Muscle layer of colon (tissue), 2 donors: ENCODE data around the gene TBC1D12.

Source experiments
- H3K27ac ChIP-seq: one replicate; pipeline ENCODE4 v1.7.0; 2013; ENCODE audit warnings: low read depth, mild to moderate bottlenecking, low read length, moderate library complexity
- H3K27me3 ChIP-seq, 2 donors: one replicate each; pipeline ENCODE4 v1.7.0; 2013; ENCODE audit warnings: low read length in 2 of 2, mild to moderate bottlenecking in 2 of 2; ENCODE audit not compliant: insufficient read depth in 2 of 2, control insufficient read depth in 1 of 2
- H3K36me3 ChIP-seq: one replicate; pipeline ENCODE4 v1.7.0; 2013; ENCODE audit warnings: mild to moderate bottlenecking, low read length; ENCODE audit not compliant: insufficient read depth
- H3K4me1 ChIP-seq: one replicate; pipeline ENCODE4 v1.7.0; 2013; ENCODE audit warnings: mild to moderate bottlenecking, low read length; ENCODE audit not compliant: insufficient read depth
- H3K4me3 ChIP-seq, 2 donors: one replicate each; pipeline ENCODE4 v1.7.0; 2013; ENCODE audit warnings: low read length in 2 of 2, low read depth in 1 of 2, mild to moderate bottlenecking in 1 of 2, moderate library complexity in 1 of 2
- H3K9ac ChIP-seq: one replicate; pipeline ENCODE4 v1.7.0; 2013; ENCODE audit warnings: low read length
- H3K9me3 ChIP-seq: one replicate; pipeline ENCODE4 v1.7.0; 2013; ENCODE audit warnings: mild to moderate bottlenecking, low read length
- donor health status: abdominal sarcoma.
- donor health status: Adenocarcinoma of cecum.

Gene TBC1D12

DNA sequence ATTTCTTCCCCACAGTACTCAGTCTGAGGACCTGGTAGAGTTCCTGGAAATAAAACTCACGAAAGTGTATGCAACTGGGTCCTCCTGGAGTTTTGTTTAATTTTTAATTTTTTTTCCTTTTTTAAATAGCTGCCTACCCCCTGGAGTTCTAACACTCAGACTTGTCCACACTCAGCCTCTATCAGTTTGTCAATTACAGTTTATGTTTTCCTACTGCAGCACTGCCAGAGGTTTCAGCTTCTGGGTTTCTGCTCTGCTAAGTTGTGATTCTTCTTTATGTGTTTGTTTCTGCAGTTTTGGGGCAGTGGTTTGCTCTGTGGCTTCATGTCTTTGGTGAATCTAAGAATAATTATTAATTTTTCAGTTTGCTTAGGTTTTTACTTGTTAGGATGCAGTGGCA is 59.2 kb downstream of the TBC1D12 start:
- Histone ChIP-seq H3K9me3 (peaks cover 8% of the 10 kb centered on the region), H3K4me1 (no peaks in the 10 kb centered on the region), H3K36me3 (no peaks in the 10 kb centered on the region)

DNA sequence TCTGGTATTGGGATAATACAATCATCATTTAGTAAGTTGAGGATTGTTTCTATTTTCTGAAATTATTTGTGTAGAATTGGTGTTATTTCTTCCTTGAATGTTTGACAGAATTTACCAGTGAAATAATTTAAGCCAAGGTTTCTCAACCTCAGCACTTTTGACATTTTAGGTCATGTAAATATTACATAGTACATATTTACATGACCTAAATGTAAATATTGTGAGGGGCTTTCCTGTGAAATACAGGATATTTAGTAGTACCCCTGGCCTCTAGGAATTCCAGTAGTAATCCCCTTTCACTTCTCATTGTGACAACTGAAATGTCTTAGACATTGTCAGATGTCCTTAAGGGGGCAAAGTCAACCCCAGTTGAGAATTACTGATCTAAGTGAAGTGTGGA is 59.8 kb downstream of the TBC1D12 start:
- Histone ChIP-seq H3K27ac (no peak overlapping the region), H3K4me1 (no peaks in the 10 kb centered on the region), H3K4me3 (no peak overlapping the region), H3K9ac (no peak overlapping the region), H3K36me3 (no peaks in the 10 kb centered on the region), H3K27me3 (no peaks in the 10 kb centered on the region), H3K9me3 (peaks cover 8% of the 10 kb centered on the region)

More for the DNA sequence above, 59.2 kb downstream of the TBC1D12 start:
- no peak overlapping the region for H3K9ac ChIP-seq
- H3K27ac ChIP-seq: no peak overlapping the region
- H3K4me3 ChIP-seq: no peak overlapping the region
- no peaks in the 10 kb centered on the region for H3K27me3 ChIP-seq

DNA sequence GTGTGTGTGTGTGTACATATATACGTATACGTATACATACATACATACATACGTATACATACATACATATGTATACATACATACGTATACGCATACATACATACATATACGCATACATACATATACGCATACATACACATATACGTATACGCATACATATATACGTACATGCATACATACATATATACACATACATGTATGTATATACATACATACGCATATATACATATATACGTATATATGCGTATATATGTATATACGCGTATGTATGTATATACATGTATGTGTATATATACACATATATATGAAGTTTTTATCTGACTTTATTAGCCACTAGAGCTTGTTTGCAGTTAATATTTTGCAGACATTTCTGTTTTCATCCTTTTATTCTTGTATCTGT is 63.3 kb downstream of the TBC1D12 start:
- Histone ChIP-seq H3K9ac (no peak overlapping the region), H3K4me1 (no peaks in the 10 kb centered on the region), H3K27ac (no peak overlapping the region), H3K4me3 (no peak overlapping the region), H3K27me3 (no peaks in the 10 kb centered on the region), H3K9me3 (peaks cover 3% of the 10 kb centered on the region), H3K36me3 (no peaks in the 10 kb centered on the region)

DNA sequence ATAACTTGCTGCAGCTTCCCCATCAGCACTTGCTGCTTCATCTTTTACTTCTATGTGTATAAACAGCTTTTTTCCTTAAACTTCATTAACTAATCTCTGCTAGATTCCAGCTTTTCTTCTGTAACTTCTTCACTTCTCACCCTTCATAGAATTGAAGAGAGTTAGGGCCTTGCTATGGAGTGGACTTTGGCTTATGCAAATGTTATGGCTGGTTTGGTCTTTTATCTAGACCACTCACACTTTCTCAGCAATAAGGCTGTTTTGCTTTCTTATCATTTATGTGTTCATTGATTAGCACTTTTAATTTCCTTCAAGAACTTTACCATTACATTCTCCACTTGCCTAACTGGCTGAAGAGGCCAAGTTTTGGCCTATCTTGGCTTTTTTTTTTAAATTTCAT is 79.1 kb downstream of the TBC1D12 start:
- H3K4me1 ChIP-seq: no peaks in the 10 kb centered on the region
- no peak overlapping the region for H3K4me3 ChIP-seq
- H3K27me3 ChIP-seq: no peaks in the 10 kb centered on the region
- no peak overlapping the region for H3K27ac ChIP-seq
- H3K36me3 ChIP-seq: no peaks in the 10 kb centered on the region
- H3K9me3 ChIP-seq: no peaks in the 10 kb centered on the region
- H3K9ac ChIP-seq: no peak overlapping the region

DNA sequence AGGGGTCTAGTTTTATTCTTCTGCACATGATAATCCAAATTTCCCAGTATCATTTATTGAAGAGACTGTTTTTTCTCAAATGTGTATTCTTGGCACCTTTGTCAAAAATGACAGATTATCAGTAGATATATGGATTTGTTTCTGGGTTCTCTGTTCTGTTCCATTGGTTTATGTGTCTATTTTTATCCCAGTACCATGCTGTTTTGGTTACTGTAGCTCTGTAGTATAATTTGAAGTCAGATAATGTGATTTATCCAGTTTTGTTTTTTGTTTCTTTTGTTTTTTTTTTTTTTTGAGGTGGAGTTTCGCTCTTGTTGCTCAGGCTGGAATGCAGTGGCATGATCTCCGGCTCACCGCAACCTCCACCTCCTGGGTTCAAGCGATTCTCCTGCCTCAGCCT is 81.6 kb downstream of the TBC1D12 start:
- H3K4me1 ChIP-seq: peaks cover 2% of the 10 kb centered on the region

DNA sequence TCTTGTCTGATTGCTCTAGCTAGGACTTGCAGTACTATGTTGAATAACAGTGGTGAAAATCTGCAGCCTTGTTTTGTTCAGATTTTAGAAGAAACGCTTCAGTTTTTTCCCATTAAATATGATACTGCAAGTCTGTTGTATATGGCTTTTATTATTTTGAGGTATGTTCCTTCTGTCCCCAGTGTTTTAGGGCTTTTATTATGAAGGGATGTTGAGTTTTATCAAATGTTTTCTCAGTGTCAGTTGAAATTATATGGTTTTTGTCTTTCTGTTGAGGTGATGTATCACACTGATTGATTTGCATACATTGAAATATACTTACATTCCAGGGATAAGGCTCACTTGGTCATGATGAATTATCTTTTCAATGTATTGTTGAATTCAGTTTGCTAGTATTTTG is 82.8 kb downstream of the TBC1D12 start:
- Histone ChIP-seq H3K36me3 (no peaks in the 10 kb centered on the region), H3K27ac (no peak overlapping the region), H3K9ac (no peak overlapping the region), H3K9me3 (no peaks in the 10 kb centered on the region), H3K4me1 (peaks cover 6% of the 10 kb centered on the region), H3K4me3 (no peak overlapping the region), H3K27me3 (no peaks in the 10 kb centered on the region)

More for the DNA sequence above, 81.6 kb downstream of the TBC1D12 start:
- no peak overlapping the region for H3K9ac ChIP-seq
- no peaks in the 10 kb centered on the region for H3K36me3 ChIP-seq
- no peaks in the 10 kb centered on the region for H3K27me3 ChIP-seq
- no peak overlapping the region for H3K4me3 ChIP-seq
- H3K27ac ChIP-seq: no peak overlapping the region
- no peaks in the 10 kb centered on the region for H3K9me3 ChIP-seq

DNA sequence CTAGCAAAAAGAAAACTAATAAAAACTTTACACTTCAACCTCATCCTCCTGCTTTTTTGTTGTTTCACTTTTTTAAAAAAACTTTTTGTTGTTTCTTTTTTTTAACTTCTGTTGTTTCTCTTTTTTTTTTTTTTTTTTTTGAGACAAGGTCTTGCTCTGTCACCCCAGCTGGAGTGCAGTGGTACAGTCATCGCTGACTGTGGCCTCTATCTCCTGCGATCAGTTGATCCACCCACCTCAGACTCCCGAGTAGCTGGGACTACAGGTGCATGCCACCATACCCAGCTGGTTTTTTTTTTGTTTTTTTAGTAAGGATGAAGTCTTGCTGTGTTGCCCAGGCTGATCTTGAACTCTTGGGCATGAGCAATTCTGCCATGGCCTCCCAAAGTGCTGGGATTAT is 85.2 kb downstream of the TBC1D12 start:
- Histone ChIP-seq H3K27ac (no peak overlapping the region), H3K27me3 (no peaks in the 10 kb centered on the region), H3K4me1 (peaks cover 6% of the 10 kb centered on the region), H3K9ac (no peak overlapping the region), H3K9me3 (no peaks in the 10 kb centered on the region), H3K36me3 (no peaks in the 10 kb centered on the region), H3K4me3 (no peak overlapping the region)

DNA sequence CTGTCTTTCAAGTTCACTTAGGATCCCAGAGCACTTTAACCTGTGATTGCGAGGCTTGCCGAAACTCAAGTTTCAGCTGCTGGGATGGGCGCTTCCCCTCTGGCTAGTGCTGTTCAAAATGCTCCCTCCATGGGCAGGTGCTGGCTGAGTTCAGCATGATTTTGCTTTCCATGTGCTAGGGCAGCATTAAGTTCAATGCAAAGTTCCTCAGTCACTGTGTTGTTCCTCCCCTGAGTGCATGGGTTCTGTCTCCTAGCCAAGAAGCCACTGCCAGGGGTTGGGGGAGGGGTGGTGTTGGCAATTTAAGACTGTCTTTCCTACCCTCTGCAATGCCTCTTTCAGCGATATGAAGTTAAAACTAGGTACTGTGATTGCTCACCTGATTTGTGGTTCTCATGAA is 86.8 kb downstream of the TBC1D12 start:
- Histone ChIP-seq H3K9ac (no peak overlapping the region), H3K27me3 (no peaks in the 10 kb centered on the region), H3K4me3 (no peak overlapping the region), H3K4me1 (peaks cover 6% of the 10 kb centered on the region), H3K9me3 (no peaks in the 10 kb centered on the region), H3K27ac (no peak overlapping the region), H3K36me3 (no peaks in the 10 kb centered on the region)

DNA sequence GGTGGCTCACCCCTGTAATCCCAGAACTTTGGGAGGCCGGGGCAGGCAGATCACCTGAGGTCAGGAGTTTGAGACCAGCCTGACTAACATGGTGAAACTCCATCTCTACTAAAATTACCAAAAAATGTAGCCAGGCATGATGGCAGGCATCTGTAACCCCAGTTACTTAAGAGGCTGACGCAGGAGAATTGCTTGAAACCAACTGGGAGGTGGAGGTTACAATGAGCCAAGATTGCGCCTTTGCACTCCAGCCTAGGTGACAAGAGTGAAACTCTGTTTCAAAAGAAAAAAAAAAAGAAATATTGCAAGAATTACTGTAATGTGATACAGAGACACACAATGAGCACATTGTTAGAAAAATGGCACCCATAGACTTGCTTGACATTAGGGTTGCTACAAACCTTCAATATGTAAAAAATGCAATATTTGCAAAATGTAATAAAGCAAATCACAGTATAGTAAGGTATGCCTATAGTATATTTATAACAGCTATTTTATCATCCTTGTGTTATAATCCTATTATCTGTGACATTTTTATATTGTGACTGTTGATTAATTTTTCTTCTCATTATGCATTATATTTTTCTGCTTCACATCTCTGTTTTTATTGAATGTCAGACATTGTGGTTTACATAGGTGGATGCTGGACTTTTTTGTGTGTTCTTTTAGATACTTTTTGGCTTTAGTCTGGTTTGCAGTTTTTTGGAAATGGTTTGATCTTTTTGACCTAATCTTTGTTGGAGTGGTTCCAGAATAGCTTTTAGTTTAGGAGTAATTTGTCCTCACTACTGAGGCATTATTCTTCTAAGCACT is 87.8 kb downstream of the TBC1D12 start:
- no peaks in the 10 kb centered on the region for H3K27me3 ChIP-seq
- H3K4me3 ChIP-seq: no peak overlapping the region
- H3K27ac ChIP-seq: no peak overlapping the region
- no peaks in the 10 kb centered on the region for H3K36me3 ChIP-seq
- H3K4me1 ChIP-seq: peaks cover 6% of the 10 kb centered on the region
- no peaks in the 10 kb centered on the region for H3K9me3 ChIP-seq
- H3K9ac ChIP-seq: no peak overlapping the region

DNA sequence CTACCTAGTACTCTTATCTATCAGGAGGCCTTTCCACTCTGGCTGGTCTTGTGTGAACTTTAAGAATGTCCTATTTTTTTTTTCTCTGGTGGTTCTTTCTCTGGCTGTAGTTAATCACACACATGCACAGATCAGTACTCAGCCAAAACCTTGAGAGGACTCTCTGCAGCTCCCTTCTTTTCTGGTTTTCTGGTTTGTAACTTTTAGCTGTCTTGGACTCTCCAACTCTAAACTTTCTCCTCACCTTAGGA is 88.4 kb downstream of the TBC1D12 start:
- H3K9ac ChIP-seq: no peak overlapping the region
- H3K4me1 ChIP-seq: peaks cover 6% of the 10 kb centered on the region
- no peaks in the 10 kb centered on the region for H3K9me3 ChIP-seq
- H3K36me3 ChIP-seq: no peaks in the 10 kb centered on the region
- no peaks in the 10 kb centered on the region for H3K27me3 ChIP-seq
- H3K4me3 ChIP-seq: no peak overlapping the region
- no peak overlapping the region for H3K27ac ChIP-seq

DNA sequence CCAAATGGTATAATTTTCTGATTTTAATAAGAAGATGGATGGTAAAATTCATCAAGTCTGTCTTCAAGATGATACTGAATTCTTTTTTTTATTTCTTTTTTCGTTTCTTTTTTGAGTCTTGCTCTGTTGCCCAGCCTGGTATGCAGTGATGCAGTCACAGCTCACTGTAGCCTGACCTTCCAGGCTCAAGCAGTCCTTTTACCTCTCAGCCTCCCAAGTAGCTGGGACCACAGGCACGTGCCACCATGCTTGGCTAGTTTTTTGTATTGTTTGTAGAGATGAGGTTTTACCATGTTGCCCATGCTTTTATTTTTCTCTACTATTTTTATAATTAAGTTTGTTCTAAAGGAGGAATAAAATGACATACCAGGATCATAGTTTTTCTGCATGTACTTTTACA is 91.1 kb downstream of the TBC1D12 start:
- H3K4me1 ChIP-seq: peaks cover 6% of the 10 kb centered on the region
- no peak overlapping the region for H3K27ac ChIP-seq
- no peaks in the 10 kb centered on the region for H3K36me3 ChIP-seq
- H3K4me3 ChIP-seq: no peak overlapping the region
- no peaks in the 10 kb centered on the region for H3K9me3 ChIP-seq
- no peak overlapping the region for H3K9ac ChIP-seq
- no peaks in the 10 kb centered on the region for H3K27me3 ChIP-seq

DNA sequence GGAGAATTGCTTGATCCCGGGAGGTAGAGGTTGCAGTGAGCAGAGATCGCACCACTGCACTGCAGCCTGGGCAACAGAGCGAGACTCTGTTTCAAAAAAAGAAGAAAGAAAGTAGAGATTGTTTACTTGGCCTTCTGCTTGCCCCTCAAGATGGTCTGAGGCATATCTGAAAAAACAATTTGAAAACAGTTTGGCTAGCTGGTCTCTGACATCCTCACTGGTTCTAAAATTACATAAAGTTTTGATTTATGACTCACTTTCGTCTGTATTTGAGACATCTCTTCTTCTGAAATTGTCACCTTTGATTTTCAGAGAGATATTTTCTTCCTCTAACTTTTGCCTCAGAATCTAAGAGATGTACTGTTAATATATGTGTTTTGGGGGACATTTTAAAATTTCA is 93.7 kb downstream of the TBC1D12 start:
- H3K4me3 ChIP-seq: no peak overlapping the region
- no peak overlapping the region for H3K27ac ChIP-seq
- no peaks in the 10 kb centered on the region for H3K9me3 ChIP-seq

More for the DNA sequence above, 93.7 kb downstream of the TBC1D12 start:
- Histone ChIP-seq H3K4me1 (no peaks in the 10 kb centered on the region), H3K27me3 (no peaks in the 10 kb centered on the region), H3K36me3 (no peaks in the 10 kb centered on the region), H3K9ac (no peak overlapping the region)
